CD4-positive, CD25-positive, alpha-beta regulatory T cell (primary cell): ENCODE results near the gene CRADD. TPM values are rescaled to one million over a fixed set of nuclear protein-coding genes. Genes with fewer than 3 reads are reported as not detected.

Experiments used
- ATAC-seq, 2 donors: fragments of 150-1000 bp; cut with Tn5 transposase; one replicate each; pipeline ENCODE4 v1.10.0; 2021; ENCODE audit warnings: low read depth in 2 of 2, moderate number of reproducible peaks in 2 of 2, moderate library complexity in 1 of 2
- DNase-seq, 3 donors: peaks; one replicate each; pipeline versions ENCODE4 v3.0.0 to v3.0.0-alpha.2; 2012 to 2022; ENCODE audit warnings: mixed read lengths in 1 of 3
- H3K27ac ChIP-seq: one replicate; pipeline ENCODE4 v1.7.0; 2013; ENCODE audit warnings: mild to moderate bottlenecking, low read length; ENCODE audit not compliant: insufficient read depth, poor library complexity, severe bottlenecking
- H3K27me3 ChIP-seq: one replicate; pipeline ENCODE4 v1.7.0; 2013; ENCODE audit warnings: low read length; ENCODE audit not compliant: control insufficient read depth, insufficient read depth
- H3K36me3 ChIP-seq: one replicate; pipeline ENCODE4 v1.7.0; 2013; ENCODE audit warnings: mild to moderate bottlenecking, low read length, moderate library complexity; ENCODE audit not compliant: control insufficient read depth, insufficient read depth
- H3K4me1 ChIP-seq: 2 replicates; pipeline ENCODE4 v1.7.0; 2013; ENCODE audit warnings: mild to moderate bottlenecking, low read length; ENCODE audit not compliant: insufficient read depth, control insufficient read depth, poor library complexity, severe bottlenecking
- H3K4me3 ChIP-seq: one replicate; pipeline ENCODE4 v1.7.0; 2013; ENCODE audit warnings: low read depth, mild to moderate bottlenecking, low read length, moderate library complexity
- H3K9me3 ChIP-seq, 2 experiments: 1 replicate in 1 of 2; 2 replicates in 1 of 2; pipeline ENCODE4 v1.7.0; 2013; ENCODE audit warnings: low read length in 2 of 2, mild to moderate bottlenecking in 1 of 2, moderate library complexity in 1 of 2; ENCODE audit not compliant: control insufficient read depth in 2 of 2
- H3K27ac Mint-ChIP-seq, 3 donors: one replicate each; pipeline ENCODE4 v1.8.0; 2020 to 2022; ENCODE audit warnings: mild to moderate bottlenecking in 3 of 3, mixed read lengths in 3 of 3, moderate library complexity in 2 of 3
- H3K27me3 Mint-ChIP-seq: one replicate; pipeline ENCODE4 v1.8.0; 2022; ENCODE audit warnings: mild to moderate bottlenecking, mixed read lengths
- H3K36me3 Mint-ChIP-seq: one replicate; pipeline ENCODE4 v1.8.0; 2020; ENCODE audit warnings: mixed read lengths
- H3K4me1 Mint-ChIP-seq, 4 donors: one replicate each; pipeline ENCODE4 v1.8.0; 2020 to 2022; ENCODE audit warnings: mixed read lengths in 4 of 4, mild to moderate bottlenecking in 1 of 4
- H3K4me3 Mint-ChIP-seq, 4 donors: one replicate each; pipeline ENCODE4 v1.8.0; 2020 to 2022; ENCODE audit warnings: mild to moderate bottlenecking in 4 of 4, mixed read lengths in 4 of 4, moderate library complexity in 3 of 4
- H3K9me3 Mint-ChIP-seq, 7 donors: one replicate each; pipeline ENCODE4 v1.8.0; 2020 to 2022; ENCODE audit warnings: mixed read lengths in 7 of 7, mild to moderate bottlenecking in 3 of 7, moderate library complexity in 2 of 7
- polyA plus RNA-seq, 4 donors: library from polyadenylated mRNA; unstranded; fragments of 300-500 nt; fragmentation: Illumina TruSeq; gene quantifications; one replicate each; pipeline ENCODE4 v1.2.3, GENCODE V29; 2021
- total RNA-seq: library from RNA; stranded (reverse); gene quantifications from one replicate; pipeline ENCODE4 v1.2.3, GENCODE V29; 2022

Gene CRADD
- total and polyA plus RNA-seq, 5 donors from 2014 or later = 10.1 to 24.2 (median 20.6) TPM

- no peak for ATAC-seq
- Mint-ChIP-seq H3K27me3 (no peaks in the 10 kb centered on the region), H3K36me3 (peaks cover 10% of the 10 kb centered on the region), H3K27ac (no peak overlapping the region), H3K4me1 (peaks cover 0 to 3% (median 0%) of the 10 kb centered on the region in 4 donors), H3K4me3 (no peak overlapping the region), H3K9me3 (peaks cover 0 to 2% (median 0%) of the 10 kb centered on the region in 7 donors)
- H3K27me3 ChIP-seq = no peaks in the 10 kb centered on the region
- H3K9me3 ChIP-seq = no peaks in the 10 kb centered on the region
- H3K4me3 ChIP-seq = no peak overlapping the region
- no peak for DNase-seq
- H3K36me3 ChIP-seq = no peaks in the 10 kb centered on the region
- no peak overlapping the region for H3K27ac ChIP-seq
- H3K4me1 ChIP-seq = no peaks in the 10 kb centered on the region
Measured at GRCh38 chr12:93823616-93824391, 146.6 kb downstream of the CRADD start.

GRCh38 chr12:93824514-93825500 lies 147.6 kb downstream of the CRADD start:
- Mint-ChIP-seq H3K4me1 (peaks cover 0 to 7% (median 1%) of the 10 kb centered on the region in 4 donors), H3K36me3 (peaks cover 8% of the 10 kb centered on the region), H3K4me3 (no peak overlapping the region), H3K27ac (no peak overlapping the region), H3K9me3 (peaks cover 0 to 2% (median 0%) of the 10 kb centered on the region in 7 donors), H3K27me3 (no peaks in the 10 kb centered on the region)
- Histone ChIP-seq H3K27ac (no peak overlapping the region), H3K9me3 (no peaks in the 10 kb centered on the region), H3K4me3 (no peak overlapping the region), H3K36me3 (no peaks in the 10 kb centered on the region), H3K4me1 (no peaks in the 10 kb centered on the region), H3K27me3 (no peaks in the 10 kb centered on the region)
- DNase-seq (no peak), ATAC-seq (no peak)

- Mint-ChIP-seq H3K4me1 (peaks cover 0 to 7% (median 1%) of the 10 kb centered on the region in 4 donors), H3K9me3 (peaks cover 0 to 2% (median 0%) of the 10 kb centered on the region in 7 donors), H3K4me3 (no peak overlapping the region), H3K27ac (no peak overlapping the region), H3K36me3 (peaks cover 4% of the 10 kb centered on the region), H3K27me3 (no peaks in the 10 kb centered on the region)
- no peak for ATAC-seq
- Histone ChIP-seq H3K36me3 (no peaks in the 10 kb centered on the region), H3K9me3 (no peaks in the 10 kb centered on the region), H3K27me3 (no peaks in the 10 kb centered on the region), H3K27ac (no peak overlapping the region), H3K4me1 (no peaks in the 10 kb centered on the region), H3K4me3 (no peak overlapping the region)
- no peak for DNase-seq
Measured at GRCh38 chr12:93825501-93825888, 148.3 kb downstream of the CRADD start.

GRCh38 chr12:93825931-93826555 lies 148.9 kb downstream of the CRADD start:
- H3K9me3 Mint-ChIP-seq = no peaks in the 10 kb centered on the region
- ATAC-seq = no peak
- Histone ChIP-seq H3K4me3 (no peak overlapping the region), H3K4me1 (no peaks in the 10 kb centered on the region), H3K27ac (no peak overlapping the region), H3K9me3 (no peaks in the 10 kb centered on the region), H3K36me3 (no peaks in the 10 kb centered on the region), H3K27me3 (no peaks in the 10 kb centered on the region)
- no peaks in the 10 kb centered on the region for H3K27me3 Mint-ChIP-seq
- H3K27ac Mint-ChIP-seq = no peak overlapping the region
- H3K4me1 Mint-ChIP-seq = peaks cover 0 to 7% (median 1%) of the 10 kb centered on the region in 4 donors
- H3K4me3 Mint-ChIP-seq = no peak overlapping the region
- peaks cover 4% of the 10 kb centered on the region for H3K36me3 Mint-ChIP-seq
- no peak for DNase-seq

- DNase-seq = no peak
Measured at GRCh38 chr12:93827179-93827578, 150.0 kb downstream of the CRADD start.

GRCh38 chr12:93827669-93828068 lies 150.5 kb downstream of the CRADD start:
- Mint-ChIP-seq H3K4me1 (peaks cover 0 to 12% (median 0%) of the 10 kb centered on the region in 4 donors), H3K4me3 (no peak overlapping the region), H3K27me3 (no peaks in the 10 kb centered on the region), H3K9me3 (no peaks in the 10 kb centered on the region), H3K36me3 (peaks cover 4% of the 10 kb centered on the region), H3K27ac (no peak overlapping the region)
- Histone ChIP-seq H3K4me1 (no peaks in the 10 kb centered on the region), H3K9me3 (no peaks in the 10 kb centered on the region), H3K27ac (no peak overlapping the region), H3K27me3 (no peaks in the 10 kb centered on the region), H3K36me3 (no peaks in the 10 kb centered on the region), H3K4me3 (no peak overlapping the region)
- ATAC-seq (no peak), DNase-seq (no peak)

More at GRCh38 chr12:93827179-93827578, 150.0 kb downstream of the CRADD start:
- no peaks in the 10 kb centered on the region for H3K27me3 Mint-ChIP-seq
- H3K9me3 ChIP-seq = no peaks in the 10 kb centered on the region
- H3K4me3 ChIP-seq = no peak overlapping the region
- ATAC-seq = no peak
- H3K27ac ChIP-seq = no peak overlapping the region
- no peaks in the 10 kb centered on the region for H3K9me3 Mint-ChIP-seq
- H3K27ac Mint-ChIP-seq = no peak overlapping the region
- H3K36me3 ChIP-seq = no peaks in the 10 kb centered on the region
- peaks cover 4% of the 10 kb centered on the region for H3K36me3 Mint-ChIP-seq
- H3K4me1 Mint-ChIP-seq = peaks cover 0 to 12% (median 1%) of the 10 kb centered on the region in 4 donors
- no peaks in the 10 kb centered on the region for H3K4me1 ChIP-seq
- H3K4me3 Mint-ChIP-seq = no peak overlapping the region
- no peaks in the 10 kb centered on the region for H3K27me3 ChIP-seq

- no peak overlapping the region for H3K27ac Mint-ChIP-seq
- Histone ChIP-seq H3K27ac (no peak overlapping the region), H3K36me3 (no peaks in the 10 kb centered on the region), H3K4me3 (no peak overlapping the region), H3K9me3 (no peaks in the 10 kb centered on the region), H3K27me3 (no peaks in the 10 kb centered on the region), H3K4me1 (no peaks in the 10 kb centered on the region)
- no peaks in the 10 kb centered on the region for H3K9me3 Mint-ChIP-seq
- peaks cover 4% of the 10 kb centered on the region for H3K36me3 Mint-ChIP-seq
- H3K4me3 Mint-ChIP-seq = no peak overlapping the region
- H3K27me3 Mint-ChIP-seq = no peaks in the 10 kb centered on the region
- ATAC-seq (no peak), DNase-seq (no peak)
- H3K4me1 Mint-ChIP-seq = peaks cover 2 to 12% (median 3%) of the 10 kb centered on the region in 4 donors
Measured at GRCh38 chr12:93829016-93829415, 151.8 kb downstream of the CRADD start.
